GM19463 (cell line): Measurements from ENCODE around the gene TNS4.

Source experiments
- ATAC-seq: cut with Tn5 transposase; IDR thresholded peaks from one replicate; pipeline ENCODE4 v1.9.1; 2021; ENCODE audit warnings: mild to moderate bottlenecking, moderate library complexity; ENCODE audit not compliant: unreplicated experiment

The TNS4 gene

GRCh38 chr17:40459636-40460603 is 41.5 kb downstream of the TNS4 start:
- no peak for ATAC-seq

GRCh38 chr17:40458851-40459482 is 42.5 kb downstream of the TNS4 start:
- ATAC-seq = no peak

DNA sequence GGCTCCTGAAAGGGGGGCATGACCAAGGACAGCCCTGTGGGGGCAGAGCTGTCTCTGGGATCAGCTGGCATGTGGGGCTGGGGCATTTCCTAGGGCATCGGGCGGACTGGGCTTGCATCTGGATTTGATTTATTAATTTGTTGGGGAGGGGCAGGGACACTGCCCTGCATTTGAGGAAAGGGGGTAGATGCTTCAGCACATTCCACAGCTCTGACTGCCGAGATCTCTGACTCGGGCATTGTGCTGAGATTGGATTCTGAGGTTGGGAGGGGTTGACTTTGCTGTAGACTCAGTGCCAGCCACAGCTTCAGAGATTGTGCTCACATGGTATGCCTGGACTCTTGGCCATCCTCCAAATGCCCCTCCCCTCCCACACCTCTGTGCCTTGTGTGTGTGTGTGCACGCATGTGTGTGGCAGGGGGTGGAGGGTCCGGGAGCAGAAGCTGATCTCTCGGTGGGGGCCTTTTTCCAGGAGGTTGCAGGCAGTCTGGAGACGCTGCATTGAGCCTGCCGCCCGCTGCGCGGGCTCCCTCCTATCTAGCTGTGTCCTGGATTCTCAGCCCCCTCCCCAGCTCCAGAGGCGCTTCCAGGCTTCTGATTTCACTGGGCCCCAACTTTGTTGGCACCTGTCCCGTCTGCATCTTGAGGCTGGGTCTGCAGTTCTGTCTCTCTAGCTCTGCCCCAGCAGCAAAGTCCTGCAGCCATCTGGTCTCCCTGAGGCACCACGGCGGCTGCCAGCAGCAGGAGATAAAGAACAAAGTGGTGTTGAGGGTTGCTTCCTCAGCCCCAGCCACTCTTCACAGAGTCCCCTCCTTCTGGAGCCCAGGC is 43.2 kb downstream of the TNS4 start:
- no peak for ATAC-seq

DNA sequence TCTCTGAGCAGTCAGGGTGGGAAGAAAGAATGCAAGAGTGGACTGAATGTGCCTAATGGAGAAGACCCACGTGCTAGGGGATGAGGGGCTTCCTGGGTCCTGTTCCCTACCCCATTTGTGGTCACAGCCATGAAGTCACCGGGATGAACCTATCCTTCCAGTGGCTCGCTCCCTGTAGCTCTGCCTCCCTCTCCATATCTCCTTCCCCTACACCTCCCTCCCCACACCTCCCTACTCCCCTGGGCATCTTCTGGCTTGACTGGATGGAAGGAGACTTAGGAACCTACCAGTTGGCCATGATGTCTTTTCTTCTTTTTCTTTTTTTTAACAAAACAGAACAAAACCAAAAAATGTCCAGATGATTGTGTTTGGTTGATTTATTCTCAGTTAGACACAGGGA is 44.1 kb downstream of the TNS4 start:
- ATAC-seq = no peak

DNA sequence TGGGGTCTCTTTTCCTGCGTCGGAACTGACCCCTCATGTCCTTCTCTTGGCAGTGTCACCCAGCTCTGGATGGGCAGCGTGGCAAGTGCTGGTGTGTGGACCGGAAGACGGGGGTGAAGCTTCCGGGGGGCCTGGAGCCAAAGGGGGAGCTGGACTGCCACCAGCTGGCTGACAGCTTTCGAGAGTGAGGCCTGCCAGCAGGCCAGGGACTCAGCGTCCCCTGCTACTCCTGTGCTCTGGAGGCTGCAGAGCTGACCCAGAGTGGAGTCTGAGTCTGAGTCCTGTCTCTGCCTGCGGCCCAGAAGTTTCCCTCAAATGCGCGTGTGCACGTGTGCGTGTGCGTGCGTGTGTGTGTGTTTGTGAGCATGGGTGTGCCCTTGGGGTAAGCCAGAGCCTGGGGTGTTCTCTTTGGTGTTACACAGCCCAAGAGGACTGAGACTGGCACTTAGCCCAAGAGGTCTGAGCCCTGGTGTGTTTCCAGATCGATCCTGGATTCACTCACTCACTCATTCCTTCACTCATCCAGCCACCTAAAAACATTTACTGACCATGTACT is 44.9 kb downstream of the TNS4 start:
- ATAC-seq = no peak

DNA sequence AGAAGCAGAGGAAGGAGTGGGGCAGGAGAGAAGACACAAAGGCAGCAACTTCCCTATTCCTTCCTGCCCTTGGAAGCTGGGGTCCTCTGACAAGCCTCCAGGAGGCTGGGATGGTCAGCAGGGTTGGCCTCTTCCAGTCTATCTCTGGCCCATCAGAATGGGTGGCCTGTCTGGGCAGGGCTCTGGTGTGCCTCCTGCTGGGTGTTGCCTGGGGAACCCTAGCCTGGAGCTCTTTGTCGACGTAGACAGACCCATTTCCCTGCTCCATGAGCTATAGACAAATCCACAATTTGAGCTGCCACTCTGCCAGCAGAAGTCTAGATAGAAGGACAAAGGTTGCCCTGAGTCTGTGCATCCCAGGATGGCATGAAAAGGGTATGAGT is 46.8 kb downstream of the TNS4 start:
- no peak for ATAC-seq

GRCh38 chr17:40453881-40454612 is 47.4 kb downstream of the TNS4 start:
- no peak for ATAC-seq

GRCh38 chr17:40452921-40453378 is 48.5 kb downstream of the TNS4 start:
- ATAC-seq = no peak

GRCh38 chr17:40452216-40452787 is 49.1 kb downstream of the TNS4 start:
- no peak for ATAC-seq

DNA sequence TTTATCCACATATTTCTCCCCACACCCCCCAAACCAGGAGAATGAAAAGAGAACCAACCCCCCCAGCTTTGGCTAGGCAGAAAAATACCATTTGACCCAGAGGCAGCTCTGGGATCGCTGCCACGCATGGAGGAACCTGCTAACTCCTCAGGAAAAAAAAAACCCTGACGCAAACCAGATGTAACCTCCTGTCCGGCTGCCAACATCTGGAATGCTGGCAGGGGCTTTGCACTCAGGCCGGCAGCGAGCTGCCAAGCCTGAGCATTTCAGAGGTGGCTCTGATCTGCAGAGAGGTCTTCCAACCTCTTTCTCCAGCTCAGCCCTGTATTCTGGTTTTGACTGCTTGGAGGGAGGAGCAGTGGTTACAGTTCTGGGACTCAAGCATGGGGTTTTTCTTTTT is 50.0 kb downstream of the TNS4 start:
- ATAC-seq = no peak

- no peak for ATAC-seq
These were observed 51.2 kb downstream of the TNS4 start for GRCh38 chr17:40450175-40450574.

DNA sequence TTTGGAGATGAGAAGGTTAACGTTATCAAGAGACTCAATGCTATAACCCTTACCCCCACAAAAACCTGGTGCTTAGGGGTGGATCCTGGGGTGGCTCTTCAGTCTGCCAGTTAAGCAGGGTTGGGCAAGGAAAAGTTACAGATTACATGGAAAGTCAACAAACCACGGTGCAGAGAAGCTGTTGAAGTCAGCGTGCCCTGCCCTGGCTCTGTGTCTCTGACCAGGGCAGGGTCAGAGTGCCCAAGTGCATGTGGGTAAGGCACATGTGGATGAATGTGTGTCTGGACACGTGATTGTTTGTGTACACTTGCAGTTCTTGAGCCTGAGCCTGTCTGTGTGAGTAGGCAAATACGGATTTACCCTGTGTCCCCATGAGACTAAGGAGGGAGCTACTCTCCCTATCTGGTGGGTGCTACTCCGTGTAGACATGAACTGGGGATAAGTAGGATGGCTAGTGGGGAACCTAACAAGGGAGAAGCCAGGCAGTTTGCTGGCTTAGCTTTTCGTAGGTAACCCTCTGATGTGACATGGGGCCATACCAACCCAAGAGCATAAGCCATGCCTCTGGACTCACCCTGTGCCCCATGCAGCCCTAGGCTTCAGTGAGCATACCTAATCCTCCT is 52.7 kb downstream of the TNS4 start:
- ATAC-seq = no peak

GRCh38 chr17:40448213-40448638 is 53.2 kb downstream of the TNS4 start:
- no peak for ATAC-seq

GRCh38 chr17:40447806-40448205 is 53.6 kb downstream of the TNS4 start:
- no peak for ATAC-seq

DNA sequence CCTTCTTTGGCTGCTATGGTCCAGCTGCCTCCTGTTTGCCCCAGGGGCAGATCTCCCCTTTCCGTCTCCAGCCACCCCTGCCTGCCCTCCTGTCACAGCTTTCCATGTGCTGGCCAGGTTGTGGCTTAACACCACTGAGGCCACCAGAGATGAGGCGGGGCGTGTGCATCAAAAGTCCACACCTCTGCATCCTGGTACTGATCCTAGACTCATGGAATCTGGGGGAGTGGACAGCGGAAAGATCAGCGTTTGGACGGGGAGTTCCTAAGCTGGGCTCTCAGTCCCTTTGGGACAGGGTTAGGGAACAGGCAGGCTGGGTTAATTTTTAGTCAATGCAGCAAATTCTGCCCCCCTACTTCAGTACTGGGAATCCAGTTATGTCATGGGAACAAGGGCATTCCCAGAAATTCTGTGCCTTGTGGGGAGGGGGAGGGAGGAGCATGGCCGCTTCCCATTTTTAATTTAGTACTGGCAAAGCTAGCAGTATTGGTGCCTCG is 54.2 kb downstream of the TNS4 start:
- ATAC-seq = no peak

- no peak for ATAC-seq
These were observed 55.5 kb downstream of the TNS4 start for GRCh38 chr17:40445751-40446468.

DNA sequence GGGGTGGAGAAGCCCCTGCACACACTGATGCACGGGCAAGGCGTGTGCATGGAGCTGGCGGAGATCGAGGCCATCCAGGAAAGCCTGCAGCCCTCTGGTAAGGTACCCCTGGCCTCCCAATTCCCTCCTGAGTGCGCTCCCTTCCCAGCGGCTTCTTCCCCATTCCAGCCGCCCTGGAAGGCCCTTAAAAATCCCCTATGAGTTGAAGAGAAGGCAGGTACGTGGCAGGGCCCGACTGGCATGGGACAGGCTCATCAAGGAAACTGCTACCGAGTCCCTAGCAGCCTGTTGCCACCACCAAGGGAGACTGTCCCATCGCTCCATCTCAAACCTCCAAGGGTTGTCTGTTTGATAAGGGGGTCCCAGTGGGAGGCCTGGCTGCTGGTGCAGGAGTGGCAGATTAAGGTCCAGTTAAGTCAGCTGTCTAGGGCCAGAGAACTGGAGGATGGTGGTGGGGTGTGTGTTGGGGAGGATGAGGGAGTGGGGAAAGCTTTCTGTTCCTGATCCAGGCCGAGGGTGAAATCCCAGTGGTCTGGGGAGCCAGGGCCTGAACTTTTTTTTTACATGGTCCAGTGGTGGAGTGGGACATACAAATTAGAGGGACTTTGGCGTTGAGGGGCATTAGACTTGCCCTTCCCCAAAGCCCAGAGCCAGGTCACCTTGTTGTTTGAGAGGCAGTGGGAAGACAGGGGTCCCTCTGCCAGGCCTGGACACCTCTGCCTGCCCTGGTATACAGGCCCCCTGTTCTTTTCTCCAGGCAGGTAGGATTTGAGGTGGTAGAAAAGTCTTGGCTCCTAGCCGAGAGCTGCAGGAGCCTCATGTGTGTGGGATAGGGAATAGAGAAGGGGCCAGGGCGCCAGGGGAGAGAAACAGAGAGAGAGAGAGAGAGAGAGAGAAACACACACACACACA is 57.2 kb downstream of the TNS4 start:
- ATAC-seq = no peak
